ENCODE results near the gene ORC3.

- TF ChIP-seq CTCF (IDR thresholded peaks at IDR 0.05) = no peak
- no peak for TF ChIP-seq POLR2A (IDR thresholded peaks at IDR 0.05)
Observed at GRCh38 chr6:87683890-87684289, 94.0 kb downstream of the ORC3 start.

All from right lobe of liver (tissue), 4 donors.